GM21526 (cell line): ENCODE data around the gene TBC1D22A.
"Not testable (repeated sequence)": the region's sequence is repeated elsewhere in the genome, so short reads cannot be mapped to it uniquely, and the experiment has no call there.

ENCODE experiments used
- ATAC-seq: cut with Tn5 transposase; IDR thresholded peaks from one replicate; pipeline ENCODE4 v1.9.1; 2021; ENCODE audit warnings: moderate library complexity; ENCODE audit not compliant: unreplicated experiment, low FRiP score

The TBC1D22A gene

DNA sequence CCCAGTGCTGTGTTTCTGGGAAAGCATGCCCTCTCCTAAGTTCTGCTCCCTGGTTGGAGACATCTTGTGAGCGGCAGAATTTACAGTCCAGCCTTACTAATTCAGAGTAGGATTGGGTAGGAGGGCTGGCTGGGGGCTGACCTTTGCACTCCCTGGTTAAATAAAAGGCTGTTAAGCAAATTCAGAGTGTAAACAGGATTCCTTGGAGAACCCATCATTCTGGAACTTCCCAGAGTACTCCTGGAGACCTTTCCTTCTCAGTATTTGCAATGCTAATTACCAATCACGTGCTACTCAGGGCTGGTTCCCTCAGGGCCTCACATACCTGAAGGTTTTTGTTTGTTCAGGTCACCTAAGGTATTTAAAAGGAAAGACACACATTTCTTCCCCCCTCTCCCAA lies 340.2 kb downstream of the TBC1D22A start:
- ATAC-seq, result no peak

DNA sequence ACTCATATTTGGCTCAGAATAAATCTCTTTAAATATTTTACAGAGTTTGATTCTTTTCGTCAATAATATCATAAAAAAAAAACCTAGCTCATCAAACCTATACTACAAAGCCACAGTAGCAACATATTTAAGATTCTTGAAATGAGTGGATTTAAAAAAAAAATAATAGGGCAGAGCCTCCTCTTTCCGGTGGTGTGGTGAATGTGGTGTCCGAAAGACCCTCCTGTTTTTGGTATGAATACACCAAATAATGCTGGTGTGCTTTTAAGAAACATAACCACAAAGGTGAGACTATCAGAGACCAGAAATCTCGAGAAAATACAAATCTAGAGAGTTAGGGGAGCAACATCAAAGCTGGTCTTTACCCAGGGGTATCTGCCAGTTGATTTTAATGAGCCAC lies 342.6 kb downstream of the TBC1D22A start:
- ATAC-seq, result no peak

DNA sequence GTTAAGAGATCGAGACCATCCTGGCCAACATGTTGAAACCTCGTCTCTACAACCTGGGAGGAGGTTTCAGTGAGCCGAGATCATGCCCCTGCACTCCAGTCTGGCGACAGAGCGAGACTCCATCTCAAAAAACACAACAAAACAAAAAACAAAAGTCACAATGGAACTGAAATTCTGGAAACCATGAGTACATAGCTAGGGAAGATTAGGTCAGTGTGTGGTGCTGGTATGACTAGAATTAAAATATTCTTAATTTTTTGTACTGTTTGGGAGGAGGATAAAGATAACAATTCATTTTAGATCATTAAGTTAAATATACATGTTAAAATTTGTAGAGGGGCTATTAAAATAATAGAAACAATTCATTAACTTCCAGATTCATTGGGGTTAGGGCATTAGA lies 344.4 kb downstream of the TBC1D22A start:
- no peak for ATAC-seq

DNA sequence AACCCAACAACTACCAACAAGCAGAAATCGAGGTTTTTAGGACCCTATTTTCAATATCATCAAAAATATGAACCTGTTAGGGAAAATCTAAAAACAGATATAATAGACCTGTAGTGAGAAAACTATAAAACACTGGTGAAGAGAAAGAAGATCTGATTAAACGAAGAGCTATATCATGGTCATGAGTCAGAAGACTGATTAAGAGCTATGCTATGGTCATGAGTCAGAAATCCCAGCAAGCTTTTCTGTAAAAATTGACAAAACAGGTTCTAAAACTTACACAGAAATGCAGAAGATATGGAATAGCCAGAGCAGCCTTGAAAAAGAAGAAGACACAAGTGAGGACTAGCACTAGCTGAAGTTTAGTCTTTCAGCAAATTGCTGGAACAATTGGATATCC lies 345.0 kb downstream of the TBC1D22A start:
- no peak for ATAC-seq

DNA sequence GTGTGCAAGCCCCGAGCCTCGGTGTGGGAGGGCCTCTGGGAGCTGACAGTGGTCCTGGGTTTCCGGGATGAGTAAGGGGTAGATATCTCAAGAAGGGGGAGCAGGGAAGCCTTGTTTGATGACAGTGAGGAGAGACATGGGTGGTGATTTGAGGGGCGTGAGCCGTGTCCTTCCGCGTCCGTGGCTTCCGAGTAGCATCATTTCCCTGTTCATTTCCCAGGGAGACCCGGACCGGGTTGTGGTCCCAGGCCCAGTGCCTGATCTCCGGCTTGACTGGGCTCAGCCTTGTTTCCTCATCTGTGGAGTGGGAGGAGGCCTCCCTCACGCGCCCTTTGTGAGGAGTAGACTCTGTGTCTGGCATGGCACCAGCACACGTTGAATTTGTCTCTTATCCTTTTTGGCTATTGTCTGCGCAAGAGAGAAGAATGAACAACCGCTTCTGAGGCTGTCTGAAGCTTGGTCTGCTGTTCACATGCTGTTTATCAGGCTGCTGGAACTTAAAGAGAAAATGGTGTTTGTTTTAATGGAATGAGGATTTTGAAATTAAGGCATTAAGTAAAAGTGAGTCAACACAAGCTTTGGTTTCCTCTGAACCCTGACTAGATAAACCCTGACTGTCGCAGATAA lies 348.5 kb downstream of the TBC1D22A start:
- ATAC-seq, result no peak

DNA sequence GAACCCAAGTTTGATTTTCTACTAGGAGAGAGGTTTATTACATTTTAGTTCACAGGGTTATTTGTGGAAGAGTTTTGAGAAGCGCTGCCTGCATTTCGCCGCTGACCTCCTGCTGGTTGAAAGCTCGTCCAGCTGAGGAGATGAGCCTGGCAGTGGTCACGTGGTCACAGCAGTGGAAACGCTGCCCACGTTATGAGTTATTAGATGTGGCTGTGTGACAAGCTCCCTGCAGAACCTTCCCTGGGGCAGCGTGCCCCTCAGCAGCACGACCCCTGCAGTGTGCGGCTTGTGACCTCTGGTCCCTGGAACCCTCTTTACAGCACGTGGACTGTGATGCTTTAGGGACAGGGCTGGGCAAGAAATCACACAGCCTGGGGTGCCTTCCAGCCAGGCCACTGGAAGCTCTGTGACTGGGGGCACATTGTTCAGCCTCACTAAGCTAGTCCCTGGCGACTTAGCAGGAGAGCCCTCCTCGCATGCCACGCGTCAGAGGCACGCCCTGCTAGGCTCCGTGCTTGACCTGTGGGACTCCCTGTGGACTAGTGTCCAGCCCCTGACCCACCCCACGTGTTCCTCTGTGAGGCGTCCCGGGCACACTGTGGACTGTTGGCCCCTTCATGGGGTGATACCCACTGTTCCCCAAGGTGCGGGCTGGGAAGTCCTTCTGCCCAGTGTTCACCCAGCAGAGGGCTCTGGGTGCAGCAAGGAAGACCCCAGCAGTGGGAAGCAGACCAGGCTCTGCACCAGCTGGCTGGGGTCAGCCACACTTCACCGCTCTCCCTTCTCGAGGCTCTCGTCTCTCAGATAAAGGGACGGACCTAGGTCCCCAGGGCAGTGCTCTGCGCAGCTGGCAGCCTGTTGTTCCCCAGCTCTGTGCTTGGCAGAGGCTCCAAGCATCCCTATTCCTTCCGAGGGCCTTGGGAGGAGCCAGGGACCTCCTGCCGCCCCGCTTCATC lies 349.5 kb downstream of the TBC1D22A start:
- no peak for ATAC-seq

DNA sequence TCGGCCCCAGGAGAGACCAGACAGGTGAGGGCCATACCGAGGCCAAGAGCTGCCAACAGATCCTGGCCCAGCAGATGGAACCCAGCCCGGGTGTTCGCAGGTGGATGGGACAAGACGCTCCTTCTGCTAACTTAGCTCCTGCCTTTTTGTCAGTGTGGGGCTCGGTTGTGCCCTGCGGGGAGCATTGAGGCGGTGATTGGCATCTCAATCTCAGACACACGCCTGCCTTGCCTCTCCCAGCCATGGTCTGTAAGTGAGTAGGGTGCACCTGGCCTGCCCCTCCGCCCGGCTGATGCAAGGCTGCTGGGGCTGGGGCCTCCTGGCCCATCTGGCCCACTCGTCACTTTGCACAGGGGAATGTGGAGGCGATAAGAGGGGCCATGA lies 350.1 kb downstream of the TBC1D22A start:
- ATAC-seq, result no peak

DNA sequence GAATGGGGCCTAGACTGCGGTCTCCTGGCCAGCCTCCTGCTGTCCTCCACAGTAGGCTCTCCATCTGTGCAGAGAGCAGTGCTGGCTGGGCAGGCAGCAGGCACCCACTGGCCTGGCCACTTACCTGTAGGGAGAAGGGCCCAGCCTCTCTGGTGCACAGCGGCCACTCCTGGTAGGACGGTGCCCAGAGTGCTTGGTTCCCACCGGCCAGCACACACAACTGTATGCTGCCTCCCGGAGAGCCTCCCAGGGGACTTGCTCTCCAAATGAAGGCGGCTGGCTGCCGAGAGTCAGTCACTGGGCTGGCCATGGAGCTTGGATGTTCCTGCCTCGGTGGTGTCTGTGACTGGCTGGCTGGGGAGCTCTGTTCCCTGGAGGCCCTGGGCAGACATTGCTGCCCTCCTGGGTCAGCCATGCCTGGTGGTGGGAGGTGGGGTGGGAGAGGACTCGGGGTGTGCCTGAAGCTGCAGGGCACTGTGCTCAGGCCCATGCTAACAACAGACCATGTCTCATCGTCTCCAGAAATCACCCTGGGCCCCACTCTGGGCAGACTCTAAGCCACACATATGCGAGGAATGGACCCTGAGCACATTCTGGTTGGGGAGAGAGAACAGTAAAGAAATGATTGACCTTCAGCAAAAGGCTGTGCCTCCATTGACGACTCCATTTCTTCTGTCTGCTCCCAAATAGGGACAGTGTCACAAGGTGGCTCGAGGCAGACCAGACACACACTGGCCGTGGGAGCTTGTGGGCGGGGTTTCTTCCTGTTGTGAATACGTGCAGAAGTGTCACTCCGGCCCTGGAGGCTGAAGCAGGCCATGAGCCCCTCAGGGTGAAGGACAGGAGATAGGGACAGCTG lies 350.8 kb downstream of the TBC1D22A start:
- ATAC-seq, result no peak

DNA sequence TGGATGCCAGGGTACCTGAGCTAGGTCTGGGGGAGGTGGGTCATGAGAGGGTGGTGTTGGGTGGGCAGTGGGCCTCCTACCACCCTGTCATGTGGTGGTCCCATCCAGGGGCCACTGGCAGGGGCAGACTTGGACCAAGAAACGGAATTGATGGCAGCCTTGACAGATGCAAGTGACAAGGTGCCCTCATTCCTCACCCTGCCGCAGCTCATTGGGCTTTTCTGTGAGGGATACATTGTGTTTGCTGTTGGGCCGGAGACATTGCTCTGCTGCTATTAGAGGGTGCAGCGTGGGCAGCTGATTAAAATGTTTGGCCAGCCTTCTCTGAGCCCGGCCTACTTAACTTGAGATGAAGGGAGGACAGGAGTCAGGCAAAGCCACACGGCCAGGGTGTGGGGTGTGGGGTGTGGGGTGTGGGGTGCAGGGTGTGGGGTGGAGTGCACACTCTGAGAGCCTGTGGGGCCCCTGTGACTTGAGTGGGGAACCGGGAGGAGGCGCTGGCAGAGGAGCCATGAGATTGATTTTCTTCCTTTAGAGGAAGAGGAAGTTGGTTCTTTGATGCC lies 351.5 kb downstream of the TBC1D22A start:
- no peak for ATAC-seq

DNA sequence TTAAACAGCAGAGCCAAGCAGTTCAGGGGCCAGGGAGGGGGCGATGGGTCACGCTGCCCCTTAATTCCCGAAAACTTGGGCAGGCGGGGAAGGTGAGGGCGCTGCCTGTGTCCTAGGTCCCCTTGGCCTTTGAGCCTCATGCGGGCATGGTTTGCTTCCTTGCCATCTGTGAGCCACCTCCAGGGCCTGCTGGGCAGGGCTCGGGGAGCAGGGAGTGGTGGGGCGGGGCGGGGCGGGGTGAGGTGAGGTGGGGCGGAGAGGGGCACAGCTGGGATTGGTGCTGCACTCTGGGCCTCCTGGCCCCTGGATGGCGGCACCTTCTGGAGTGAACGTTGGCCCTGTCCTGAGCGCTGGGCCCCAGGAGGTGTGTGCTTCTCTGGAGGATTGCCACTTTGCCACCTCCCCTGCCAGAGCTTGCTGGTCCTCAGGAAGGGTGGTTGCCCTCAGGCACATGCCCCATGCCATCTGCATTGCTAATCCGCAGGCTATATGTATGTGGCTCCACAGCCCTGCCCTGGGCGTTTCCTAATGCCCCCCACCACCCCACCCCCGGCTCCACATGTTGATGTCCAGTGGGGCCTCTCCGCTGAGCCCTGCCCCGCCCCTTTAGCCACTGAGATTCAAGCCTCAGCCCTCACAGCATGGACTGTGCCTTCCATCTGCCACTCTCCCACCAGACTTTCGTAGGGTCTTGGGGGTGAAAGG lies 352.5 kb downstream of the TBC1D22A start:
- no peak for ATAC-seq

DNA sequence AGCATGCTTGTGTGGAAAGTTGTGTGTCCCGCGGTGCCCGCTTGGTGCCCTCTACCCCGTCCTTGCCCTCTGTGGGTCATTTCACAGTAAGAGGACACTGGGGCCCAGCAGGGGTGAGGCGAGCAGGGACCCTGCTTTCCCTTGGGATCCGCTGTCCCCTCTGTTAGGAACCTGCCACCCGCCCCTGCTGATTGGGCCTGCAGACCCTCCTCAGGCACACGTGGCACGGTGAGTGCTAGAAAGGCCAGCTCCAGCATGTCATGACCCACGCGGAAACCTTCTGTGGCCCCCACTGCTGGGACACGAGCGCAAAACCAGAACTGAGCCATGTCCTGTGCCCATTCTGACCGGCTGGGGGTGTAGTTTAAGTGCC lies 353.1 kb downstream of the TBC1D22A start:
- no peak for ATAC-seq

DNA sequence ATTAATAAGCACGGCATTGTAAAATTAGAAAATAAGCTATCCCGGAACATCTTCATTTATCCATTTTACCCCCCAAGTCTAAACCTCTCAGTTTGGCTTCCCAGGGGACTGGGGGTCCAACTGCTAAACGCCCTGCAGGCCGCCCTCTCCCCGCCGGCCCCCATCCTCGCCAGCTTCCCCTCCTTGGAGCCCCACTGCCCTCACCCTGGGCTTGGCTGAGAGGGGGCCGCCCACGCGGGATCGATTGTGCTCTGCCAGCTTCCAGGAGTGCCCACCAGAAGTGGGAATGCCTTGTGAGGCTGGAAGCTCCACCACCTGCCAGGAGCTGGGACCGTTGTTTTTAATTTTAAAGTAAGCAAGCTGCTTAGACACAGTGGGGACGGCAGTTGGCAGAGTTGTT lies 353.5 kb downstream of the TBC1D22A start:
- no peak for ATAC-seq

DNA sequence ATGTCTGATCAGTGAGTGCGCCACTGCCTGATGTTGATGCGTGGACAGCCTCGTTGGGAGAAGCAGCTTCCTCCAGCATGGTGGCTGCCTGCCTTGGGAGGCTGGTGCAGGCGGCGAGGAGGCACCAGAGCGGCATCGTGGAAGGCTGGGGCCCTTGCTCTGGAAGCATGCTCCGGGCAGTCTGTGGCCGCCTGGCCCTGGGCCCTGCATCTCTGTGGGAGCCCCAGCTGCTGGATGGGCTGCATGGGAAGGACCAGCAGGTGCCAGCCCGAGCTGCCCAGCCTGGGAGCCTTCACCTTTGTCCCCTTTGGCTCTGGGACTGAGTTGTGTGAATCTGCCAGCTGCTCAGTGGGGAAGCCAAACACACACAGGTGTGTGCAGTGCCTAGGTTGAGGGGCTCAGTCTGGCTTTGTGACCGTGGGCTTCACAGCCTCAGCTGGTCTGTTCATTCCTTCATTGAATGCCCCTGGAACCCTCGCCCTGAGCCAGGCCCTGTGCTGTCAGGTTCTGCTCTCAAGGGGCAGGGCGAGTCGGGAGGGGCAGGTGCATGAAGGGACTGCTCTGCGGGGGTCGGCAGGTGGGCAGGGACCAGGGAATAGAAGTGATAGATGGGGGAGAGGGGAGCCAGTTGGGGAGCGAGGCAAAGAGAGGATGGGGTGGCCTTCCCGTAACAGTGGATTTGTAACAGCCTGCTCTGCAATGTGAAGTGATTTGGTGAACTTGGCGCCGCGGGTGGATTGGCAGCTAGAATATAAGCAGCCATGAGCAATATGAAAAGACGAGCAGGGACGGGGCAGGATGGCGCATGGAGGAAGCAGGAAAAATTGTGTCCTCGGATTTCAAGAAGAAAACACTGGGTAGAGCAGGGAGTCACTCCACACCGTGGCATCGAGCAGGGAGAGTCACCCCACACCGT lies 354.2 kb downstream of the TBC1D22A start:
- no peak for ATAC-seq

DNA sequence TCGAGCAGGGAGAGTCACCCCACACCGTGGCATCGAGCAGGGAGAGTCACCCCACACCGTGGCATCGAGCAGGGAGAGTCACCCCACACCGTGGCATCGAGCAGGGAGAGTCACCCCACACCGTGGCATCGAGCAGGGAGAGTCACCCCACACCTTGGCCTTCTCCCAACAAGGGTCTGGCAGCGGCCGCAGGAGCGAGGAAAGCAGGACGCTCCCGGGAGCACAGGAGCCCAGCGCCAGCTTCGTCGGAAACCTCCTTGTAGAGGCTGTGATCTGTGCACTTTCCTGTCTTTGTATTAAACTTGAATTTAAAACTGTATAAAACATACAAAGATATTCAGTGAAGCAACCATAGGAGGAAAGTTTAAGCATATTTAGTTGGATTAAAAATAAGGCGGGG lies 355.0 kb downstream of the TBC1D22A start:
- ATAC-seq, result not testable (repeated sequence)

DNA sequence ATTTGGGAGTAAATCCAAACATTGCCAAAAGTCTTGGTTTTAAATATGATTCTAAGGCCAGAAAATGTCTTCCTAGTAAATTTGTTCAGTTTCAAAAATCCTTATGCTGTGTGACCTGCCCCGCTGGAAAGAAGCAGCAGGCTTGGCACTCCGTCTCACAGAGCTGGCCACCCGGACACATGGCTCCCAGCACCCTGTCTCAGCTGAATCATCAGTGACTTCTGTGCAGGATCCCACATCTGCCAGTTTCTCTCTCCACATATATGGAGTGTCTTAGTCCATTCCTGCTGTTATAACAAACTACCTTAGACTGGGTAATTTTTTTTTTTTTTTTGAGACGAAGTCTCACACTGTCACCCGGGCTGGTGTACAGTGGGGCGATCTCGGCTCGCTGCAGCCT lies 356.7 kb downstream of the TBC1D22A start:
- ATAC-seq, result no peak

DNA sequence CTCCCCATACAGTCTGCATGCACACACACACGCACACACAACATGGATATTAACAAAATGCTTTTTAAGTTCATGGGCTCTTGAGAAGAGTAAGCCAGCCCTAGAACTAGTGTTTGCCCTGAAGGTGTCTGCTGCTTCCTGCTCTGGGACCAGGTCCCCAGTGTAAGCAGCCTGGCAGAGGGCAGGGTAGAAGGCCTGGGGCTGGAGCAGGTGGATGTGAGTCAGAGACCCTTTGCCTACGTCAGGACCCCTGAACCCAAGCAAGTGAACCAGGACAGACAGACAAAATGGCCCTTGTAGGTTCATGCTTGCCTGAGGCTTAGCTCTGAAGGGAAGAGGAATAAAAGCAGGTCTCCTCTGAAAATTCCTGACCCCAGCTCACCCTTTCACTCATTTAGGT lies 357.9 kb downstream of the TBC1D22A start:
- ATAC-seq, result no peak

DNA sequence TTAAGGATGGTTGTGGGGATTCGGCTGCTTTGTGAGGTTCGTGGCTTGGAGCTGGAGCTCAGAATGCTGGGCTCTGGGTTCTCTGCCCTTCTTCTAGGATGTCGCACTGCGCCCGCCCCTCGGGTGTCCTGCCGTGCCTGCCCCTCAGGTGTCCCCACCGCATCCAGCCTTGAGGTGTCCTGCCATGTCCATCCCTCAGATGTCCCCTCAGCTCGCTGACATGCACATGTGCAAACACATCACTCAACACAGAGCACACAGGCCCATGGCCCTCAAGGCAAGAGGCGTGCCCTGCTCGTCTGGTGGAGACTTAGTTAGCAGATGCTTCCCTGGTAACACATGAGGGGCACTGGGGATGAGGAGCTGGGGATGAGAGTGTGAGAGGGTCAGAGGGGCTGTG lies 359.3 kb downstream of the TBC1D22A start:
- ATAC-seq, result no peak

DNA sequence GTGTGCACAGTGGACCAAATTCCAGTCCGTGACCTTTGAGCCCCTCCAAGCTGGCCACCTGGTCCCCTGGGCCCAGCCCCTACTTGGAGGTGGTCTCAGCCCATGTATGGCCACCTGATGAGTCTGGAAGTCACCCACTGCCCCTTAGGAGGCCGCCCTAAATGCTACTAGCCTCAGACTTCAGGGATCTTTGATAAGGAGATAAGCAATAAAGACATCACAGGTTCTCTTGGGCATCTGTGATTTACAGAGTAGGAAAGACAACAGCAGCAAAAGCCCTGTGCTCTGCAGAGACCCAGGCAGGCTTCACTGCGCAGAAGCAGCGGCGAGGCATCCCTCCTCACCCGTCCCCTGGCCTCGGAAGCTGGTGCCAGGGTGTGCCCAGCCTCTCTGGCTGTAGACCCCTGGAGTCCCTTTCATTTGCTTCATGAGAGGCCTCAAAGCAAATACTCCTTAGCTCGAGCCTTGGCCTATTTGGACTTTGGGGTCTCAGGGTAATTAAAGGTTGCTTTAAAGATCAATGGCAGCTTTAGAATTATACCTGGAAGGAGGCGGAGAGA lies 360.1 kb downstream of the TBC1D22A start:
- ATAC-seq, result no peak
